Measurements from ENCODE around the gene RNU1-3.
"Not testable (repeated sequence)": the region's sequence is repeated elsewhere in the genome, so short reads cannot be mapped to it uniquely, and the experiment has no call there.

Gene RNU1-3

GRCh38 chr1:16666502-16667413 is at the start of gene RNU1-3:
Gene RNU1-3, minus strand, starts transcription at chr1:16666948.
- not testable (repeated sequence) for DNase-seq (ENCODE audit: low spot score)

GRCh38 chr1:16713480-16713879 is 46.7 kb upstream of the RNU1-3 start:
- DNase-seq (ENCODE audit: low spot score) = not testable (repeated sequence)

- not testable (repeated sequence) for DNase-seq (ENCODE audit: low spot score)
These were observed 46.2 kb upstream of the RNU1-3 start for GRCh38 chr1:16712984-16713383.

DNA sequence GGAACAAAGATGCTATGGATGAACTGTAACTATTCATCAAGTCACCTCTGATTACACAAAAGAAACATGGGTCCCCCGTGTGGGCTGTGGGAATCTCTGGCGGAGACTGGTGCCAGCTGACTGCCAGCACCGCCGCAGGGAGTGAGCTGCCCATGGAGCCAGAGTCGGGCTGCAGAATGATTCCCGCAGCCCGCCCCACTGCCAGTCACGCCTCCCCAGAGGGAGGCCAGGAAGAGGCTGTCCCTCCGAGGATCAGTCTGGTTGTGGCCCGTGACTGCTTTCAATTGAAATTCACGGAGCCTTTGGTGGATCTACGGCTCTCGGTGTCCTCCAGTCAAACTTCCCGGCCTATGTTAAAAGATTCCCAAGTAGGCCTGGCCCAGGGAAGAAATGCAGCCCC is 45.8 kb upstream of the RNU1-3 start:
- DNase-seq (ENCODE audit: low spot score) = not testable (repeated sequence)

DNA sequence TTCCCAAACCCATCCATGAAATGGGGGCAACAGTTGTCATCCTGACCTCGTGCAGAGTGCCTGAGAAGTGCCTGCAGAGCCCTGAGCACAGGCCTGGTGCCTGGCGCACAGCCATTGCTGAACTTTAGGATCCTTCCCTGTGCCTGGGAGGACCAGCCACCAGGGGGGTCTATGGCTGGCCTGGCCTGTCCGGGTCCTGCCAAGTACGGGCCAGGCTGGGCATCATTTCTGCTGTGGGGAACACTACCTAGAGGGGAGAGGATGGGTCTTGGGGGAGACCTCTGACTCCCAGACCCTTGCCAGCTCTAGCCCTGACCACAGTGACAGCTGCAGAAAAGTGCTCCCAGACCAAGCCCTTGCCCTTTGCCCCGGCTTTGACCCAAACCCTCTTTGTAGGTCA is 45.4 kb upstream of the RNU1-3 start:
- DNase-seq (ENCODE audit: low spot score) = not testable (repeated sequence)

GRCh38 chr1:16710618-16711017 is 43.9 kb upstream of the RNU1-3 start:
- DNase-seq (ENCODE audit: low spot score) = not testable (repeated sequence)

DNA sequence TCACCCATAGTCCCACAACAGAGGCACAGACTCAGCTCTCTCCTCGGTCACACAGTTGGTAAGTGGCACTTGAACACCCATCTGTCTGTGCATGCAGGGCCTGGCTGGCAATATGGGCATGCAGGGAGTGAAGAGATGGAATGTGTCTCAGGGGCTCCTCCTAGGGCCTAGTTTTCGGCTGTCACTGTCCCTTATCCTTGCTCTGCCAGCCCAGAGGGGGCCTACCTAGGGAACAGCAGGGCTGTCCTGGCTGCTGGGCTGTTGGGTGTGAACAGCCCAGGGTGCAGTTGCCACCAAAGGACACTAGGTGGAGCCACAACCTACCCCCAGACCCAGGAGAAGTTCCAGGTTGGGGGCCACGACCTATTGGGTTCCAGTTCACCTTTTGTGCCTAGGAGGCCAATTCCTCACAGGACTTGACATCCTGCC is 42.9 kb upstream of the RNU1-3 start:
- DNase-seq (ENCODE audit: low spot score) = not testable (repeated sequence)

- not testable (repeated sequence) for DNase-seq (ENCODE audit: low spot score)
These were observed 42.0 kb upstream of the RNU1-3 start for GRCh38 chr1:16708704-16709103.

DNA sequence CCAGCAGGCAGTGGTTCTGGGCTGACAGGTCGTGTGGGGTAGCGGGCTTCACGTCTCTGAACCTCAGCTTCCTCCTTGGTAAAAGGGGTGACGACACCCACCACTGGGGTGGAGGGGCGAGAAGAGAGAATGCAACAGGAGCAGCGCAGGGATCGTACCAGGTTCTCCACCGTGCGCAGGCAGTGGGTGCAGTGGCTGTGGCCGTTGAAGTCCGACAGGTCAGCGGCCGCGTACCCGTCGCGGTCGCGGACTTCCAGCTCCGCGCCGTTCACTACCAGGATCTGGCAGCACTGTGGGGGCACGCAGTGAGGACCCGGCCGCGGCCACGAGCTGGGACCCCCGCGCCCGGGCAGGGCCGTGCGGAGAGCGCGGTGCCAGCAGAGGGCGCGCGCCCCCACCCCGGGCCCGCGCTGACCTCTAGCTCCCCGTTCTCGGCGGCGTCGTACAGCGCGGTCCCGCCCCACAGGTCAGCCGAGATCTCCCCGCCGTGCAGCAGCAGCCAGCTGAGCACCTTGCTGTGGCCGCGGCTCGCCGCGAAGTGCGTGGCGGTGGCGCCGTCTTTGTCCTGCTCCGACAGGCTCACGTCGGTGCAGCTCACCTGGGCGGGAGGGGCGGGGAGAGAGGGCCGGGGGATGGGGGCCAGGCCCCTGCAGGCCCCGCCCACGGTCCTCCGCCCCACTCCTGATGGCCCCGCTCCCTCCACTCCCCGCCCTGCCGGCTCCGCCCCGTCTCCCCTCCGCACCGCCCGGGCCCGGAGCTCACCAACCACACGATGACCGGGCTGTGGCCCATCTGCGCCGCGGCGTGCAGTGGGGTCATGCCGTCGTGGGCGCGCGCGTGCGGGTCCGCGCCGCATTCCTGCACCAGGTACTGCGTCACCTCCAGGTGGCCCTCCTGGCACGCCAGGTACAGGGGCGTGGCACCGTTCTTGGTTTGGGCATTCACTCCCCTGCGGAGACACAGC is 40.7 kb upstream of the RNU1-3 start:
- DNase-seq (ENCODE audit: low spot score) = not testable (repeated sequence)

- not testable (repeated sequence) for DNase-seq (ENCODE audit: low spot score)
These were observed 39.6 kb upstream of the RNU1-3 start for GRCh38 chr1:16706302-16706701.

DNA sequence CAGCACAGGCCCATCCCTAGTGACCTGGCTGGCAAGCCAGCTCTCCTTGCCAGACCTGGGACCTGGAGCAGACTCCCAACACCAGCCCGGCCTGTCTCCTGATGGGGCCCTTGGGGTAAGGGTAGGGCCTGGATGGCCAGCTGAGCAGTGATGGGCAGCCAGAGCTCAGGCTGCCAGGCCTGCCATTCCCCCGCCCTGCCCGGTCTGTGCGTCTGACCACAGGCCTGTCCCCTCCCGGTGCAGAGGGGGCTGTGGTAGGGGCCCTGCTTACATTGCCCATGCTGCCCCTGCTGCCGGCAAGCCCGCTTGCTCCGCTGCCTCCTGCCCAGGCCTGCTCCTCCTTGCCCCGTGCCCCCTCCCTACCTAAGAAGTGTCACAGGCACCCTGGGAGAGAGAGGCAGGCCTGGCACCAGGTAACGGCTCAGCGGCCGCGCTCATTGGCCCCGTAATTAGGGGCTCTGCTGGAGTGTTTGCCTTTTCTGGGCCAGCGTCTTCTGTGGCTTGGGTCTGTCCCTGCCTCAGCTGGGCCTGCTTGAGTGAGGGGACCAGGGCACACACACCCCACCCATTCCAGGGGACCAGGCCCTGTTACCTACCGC is 37.9 kb upstream of the RNU1-3 start:
- DNase-seq (ENCODE audit: low spot score) = not testable (repeated sequence)

DNA sequence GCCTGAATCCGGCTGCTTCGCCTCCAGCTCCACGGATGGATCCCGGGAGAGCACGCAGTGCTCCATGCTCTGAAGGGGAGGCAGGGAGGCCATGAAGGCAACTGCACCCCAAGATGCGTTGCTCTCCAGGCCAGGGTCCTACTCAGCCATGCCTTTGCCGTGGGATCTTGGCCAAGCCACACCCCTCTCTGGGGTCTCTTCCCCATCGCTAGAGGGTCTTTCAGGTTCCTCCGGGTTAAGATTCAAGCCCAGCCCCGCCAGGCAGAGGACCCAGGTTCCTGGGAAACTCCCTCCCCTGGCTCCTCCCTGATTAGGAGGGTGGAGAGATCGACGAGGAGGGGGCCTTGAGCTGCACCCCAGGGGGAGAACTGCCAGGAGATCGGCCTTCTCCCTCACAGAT is 37.3 kb upstream of the RNU1-3 start:
- DNase-seq (ENCODE audit: low spot score) = not testable (repeated sequence)

DNA sequence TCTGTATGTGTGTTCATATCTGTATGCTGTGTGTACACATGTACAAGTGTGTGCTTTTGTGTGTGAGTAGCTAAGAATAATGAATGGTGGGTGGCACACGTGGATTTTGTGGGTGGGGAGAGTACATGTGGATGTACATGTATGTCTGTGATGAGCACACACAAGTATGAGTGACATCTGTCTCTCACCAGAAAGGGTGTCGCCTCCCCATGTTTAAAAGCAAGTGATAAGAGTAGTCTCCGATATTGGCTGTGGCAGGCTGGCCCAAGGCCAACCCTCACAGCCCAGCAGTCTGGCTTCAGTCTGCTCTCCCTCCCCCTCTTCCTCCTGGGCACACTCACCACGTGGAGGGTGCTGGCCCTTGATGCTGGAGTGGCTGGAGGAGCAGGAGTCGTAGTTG is 36.9 kb upstream of the RNU1-3 start:
- DNase-seq (ENCODE audit: low spot score) = not testable (repeated sequence)

GRCh38 chr1:16703141-16703540 is 36.4 kb upstream of the RNU1-3 start:
- DNase-seq (ENCODE audit: low spot score) = not testable (repeated sequence)

DNA sequence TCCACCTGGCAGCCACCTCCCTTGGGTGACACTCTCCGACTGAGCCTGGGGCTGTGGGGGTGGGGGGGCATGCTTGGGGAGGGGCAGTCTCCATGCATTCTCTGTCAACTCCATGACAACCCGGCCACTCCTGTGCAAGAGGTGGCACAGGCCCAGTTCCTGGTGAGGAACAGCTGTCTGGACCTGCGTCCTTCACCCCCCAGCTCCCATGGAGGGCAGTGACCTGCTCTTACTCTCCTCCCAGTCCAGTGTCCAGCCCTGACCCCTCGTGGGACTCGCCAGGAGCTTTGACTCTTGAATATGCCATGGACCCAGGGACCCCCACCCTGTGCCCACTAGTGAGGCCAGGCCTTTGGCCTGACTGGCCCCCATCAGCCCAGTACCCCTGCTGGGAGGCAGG is 35.5 kb upstream of the RNU1-3 start:
- DNase-seq (ENCODE audit: low spot score) = not testable (repeated sequence)

GRCh38 chr1:16701189-16701588 is 34.4 kb upstream of the RNU1-3 start:
- not testable (repeated sequence) for DNase-seq (ENCODE audit: low spot score)

- DNase-seq (ENCODE audit: low spot score) = not testable (repeated sequence)
These were observed 33.6 kb upstream of the RNU1-3 start for GRCh38 chr1:16700138-16700895.

DNA sequence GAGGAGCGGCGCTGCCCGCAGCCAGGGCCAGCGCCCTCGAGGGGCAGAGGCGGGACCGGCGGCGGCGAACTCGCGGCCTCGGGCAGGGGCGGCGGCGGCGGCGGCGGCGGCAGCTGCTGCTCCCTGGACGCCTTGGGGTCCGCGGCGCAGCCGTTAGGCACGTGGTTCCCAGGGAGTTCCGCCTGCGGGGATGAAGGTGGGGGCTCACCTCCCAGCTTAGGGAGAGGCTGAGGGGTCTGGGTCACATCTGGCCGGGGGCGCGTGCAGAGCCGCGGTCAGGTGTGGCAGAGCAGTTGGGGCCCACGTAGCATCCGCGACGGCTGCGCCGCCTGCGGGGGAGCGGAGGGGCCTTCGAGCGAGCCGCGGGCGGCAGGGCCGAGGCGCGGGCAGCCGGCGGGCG is 32.7 kb upstream of the RNU1-3 start:
- DNase-seq (ENCODE audit: low spot score) = not testable (repeated sequence)

DNA sequence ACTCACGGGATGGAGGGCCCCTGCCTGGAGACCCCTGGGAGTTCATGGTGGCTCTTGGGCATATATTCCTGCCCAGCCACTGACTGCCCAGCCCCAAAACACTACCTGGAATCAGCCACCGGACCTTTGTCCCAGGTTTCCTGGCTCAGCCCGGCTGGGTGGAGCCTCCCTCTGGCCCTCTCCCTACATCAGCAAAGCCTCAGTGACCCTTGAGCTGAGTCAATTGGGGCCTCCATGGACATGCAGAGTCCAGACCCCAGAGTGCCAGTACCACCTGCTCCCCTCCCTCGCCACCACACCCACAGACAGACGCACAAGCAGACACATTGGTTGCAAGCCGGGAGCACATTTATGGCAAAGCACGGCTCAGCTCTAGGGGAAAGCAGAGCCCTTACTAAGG is 30.4 kb upstream of the RNU1-3 start:
- not testable (repeated sequence) for DNase-seq (ENCODE audit: low spot score)

DNA sequence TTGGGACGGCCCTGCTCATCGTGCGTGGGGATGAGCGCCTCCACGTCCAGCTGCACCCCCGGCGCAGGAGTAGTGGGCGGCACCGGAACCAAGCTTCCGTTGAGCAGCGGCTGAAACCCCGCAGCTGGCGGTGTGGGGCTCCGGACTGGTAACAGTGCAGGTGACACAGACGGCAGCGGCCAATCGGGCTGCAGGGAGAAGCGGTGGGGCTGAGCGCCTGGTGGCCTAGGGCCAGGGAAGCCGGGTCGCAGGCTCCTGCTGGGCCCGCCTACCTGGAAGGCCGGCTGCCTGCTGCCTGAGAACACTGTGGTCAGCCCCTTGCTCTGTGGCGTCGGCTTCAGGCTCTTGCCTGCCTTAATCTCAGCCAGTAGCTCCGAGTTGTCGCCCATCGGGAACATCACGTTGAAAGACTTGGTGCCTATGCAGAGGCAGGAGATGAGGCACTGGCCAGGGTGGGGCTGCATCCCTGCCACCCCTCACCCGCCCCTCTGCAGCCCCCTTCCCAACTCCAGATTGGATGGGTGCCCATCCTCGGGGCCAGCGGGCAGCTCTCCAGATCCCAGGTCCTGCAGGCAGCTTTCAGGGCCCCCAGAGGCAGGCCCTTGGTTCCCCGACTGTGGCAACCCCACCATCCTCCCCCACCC is 29.9 kb upstream of the RNU1-3 start:
- DNase-seq (ENCODE audit: low spot score) = not testable (repeated sequence)

DNA sequence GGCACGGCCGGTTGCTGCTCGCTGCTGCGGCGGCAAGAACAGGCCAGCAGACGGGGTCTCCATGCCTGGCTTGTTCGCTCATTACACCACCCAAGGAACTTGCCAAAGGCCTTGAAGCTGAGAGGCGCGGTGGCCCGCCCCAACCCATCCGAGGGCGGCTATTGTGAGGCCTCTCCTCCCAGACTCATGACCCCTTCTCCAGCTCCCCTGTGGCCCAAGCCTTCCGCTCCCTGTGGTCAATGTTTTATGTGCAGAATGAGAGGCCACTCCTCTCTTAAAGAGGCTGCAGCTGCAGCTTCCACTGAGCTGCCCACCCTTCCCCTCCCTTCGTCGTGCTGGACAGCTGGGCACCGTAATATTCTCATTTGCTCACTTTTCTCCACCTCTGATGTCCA is 27.6 kb upstream of the RNU1-3 start:
- DNase-seq (ENCODE audit: low spot score) = not testable (repeated sequence)
